CD4-positive, alpha-beta T cell treated with Interleukin-4 for 4 hours (primary cell): ENCODE measurements around the gene MAP3K12.

Experiments used
- DNase-seq: peaks from one replicate; pipeline ENCODE4 v3.0.0-alpha.2; 2020

The MAP3K12 gene

GRCh38 chr12:53506881-53507602 is 7.8 kb upstream of the MAP3K12 start, which contains the start of gene NPFF:
NPFF (minus strand) TSS chr12:53507484; CDS start chr12:53507474, 10 bp downstream.
- DNase-seq: no peak

DNA sequence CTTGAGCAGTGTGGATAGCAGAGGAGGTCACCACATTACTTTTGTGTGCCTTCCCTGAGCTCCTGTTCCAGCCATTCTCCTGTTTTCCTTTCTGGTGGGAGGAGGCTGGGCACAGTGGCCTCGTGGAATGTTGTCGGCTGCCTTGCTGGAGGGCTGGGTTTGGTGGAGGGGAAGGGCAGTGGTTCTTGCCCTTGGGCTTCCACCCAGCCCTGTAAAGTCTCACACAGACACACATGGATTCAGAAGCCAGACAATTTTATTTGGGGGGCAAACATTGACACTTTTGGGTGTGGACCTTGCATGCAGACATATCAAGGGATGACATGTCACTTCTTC is 7.2 kb upstream of the MAP3K12 start:
- no peak for DNase-seq

GRCh38 chr12:53505555-53506449 is 6.5 kb upstream of the MAP3K12 start:
- DNase-seq: no peak

- DNase-seq: no peak
These were observed 5.8 kb upstream of the MAP3K12 start for GRCh38 chr12:53505086-53505485.

GRCh38 chr12:53504004-53504920 is 5.0 kb upstream of the MAP3K12 start:
- DNase-seq: no peak

DNA sequence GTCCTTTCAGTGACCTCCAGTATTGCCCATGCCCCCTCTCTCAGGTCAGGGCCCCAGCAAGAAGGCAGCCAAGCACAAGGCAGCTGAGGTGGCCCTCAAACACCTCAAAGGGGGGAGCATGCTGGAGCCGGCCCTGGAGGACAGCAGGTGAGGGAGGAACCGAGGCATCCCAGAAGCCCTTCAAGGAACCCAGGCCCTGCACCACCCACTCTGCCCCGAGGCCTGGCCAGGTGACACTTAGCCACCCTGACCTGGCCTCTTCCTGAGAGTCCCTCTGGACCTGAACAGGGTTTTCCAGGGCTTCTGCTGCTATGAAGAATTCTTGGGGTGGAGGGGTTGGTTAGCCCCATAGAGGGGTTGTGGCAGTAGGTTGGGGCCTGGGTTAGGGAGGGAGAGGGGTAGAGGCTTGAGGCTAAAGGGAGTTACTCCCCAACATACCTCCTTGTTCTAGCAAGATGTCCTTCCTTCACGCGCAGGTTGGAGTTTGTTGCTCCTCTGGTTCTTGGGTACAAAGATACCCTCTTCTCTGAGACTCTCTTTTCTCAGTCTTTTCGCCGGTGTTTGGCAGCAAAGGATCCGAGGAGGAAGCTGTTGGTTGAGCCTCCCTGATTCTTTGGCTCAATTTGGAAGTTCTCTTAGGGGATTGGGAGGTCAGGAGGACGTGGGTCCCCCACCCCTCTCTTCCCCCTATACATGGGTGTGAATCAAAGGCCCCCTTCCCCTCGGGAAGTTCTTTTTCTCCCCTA is 3.9 kb upstream of the MAP3K12 start:
- no peak for DNase-seq

DNA sequence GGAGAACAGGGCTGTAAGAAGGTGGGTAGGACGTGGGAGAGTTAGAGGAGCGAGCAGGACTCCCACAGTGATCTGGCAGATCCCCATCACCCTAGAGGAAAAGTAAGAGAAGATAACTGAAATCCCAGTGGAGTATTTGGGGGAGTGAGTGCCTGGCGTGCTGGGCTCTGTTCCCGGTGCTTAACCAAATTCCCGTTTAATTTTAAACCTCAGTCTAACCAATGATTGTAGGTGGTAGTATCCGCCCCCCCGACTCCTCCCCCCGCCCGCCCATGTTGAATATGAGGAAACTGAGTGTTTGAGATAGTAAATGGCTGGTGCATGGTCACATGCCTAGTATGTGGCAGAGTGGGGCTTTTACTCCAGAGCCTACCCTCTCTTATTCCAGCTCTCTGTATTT is 3.1 kb upstream of the MAP3K12 start:
- no peak for DNase-seq

- no peak for DNase-seq
These were observed 2.4 kb upstream of the MAP3K12 start for GRCh38 chr12:53501615-53502181.

DNA sequence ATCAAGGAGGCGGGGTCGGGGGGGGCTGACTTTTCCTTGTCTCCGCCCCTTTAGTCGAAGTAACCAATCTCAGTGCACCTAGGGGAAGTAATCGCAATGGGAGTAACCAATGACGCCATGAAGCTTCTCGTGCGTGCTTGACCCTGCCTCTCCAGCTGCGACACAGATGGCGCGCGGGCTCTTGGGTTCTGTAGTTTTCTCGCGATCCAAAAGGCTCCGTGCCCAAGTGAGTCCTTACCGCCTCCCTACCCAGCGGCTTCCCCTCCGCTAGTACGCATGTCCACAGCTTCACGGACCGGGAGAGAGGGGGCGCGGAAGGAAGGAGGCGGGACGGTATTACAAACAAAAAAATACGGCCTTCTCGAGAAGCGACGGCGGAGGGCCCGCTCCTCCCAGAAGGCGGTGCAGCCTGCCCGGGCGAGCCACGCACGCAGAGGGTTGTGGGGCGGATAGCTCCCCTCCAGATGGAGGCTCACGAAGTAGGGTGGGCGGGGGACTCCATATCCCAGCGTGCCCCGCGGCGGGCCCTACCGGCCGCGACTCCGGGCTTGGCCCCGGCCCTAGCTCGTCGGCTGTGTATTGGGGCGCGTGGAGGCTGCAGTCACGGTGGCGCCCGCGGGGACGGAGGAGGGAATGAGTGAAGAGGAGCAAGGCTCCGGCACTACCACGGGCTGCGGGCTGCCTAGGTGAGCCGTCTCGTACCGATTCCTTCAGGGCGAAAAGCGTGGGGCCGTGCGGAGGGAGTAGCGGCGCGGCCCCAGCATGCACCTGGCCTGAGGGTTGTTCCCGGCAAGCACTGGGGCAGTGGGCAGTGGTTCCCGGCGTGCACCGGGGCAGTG is 1.7 kb upstream of the MAP3K12 start, which contains the start of gene TARBP2:
Gene TARBP2, plus strand, starts transcription at position 508 of the 839 bp plus-strand sequence. Its CDS starts 126 bp downstream, at position 634.
- DNase-seq: peak; percentile 99

DNA sequence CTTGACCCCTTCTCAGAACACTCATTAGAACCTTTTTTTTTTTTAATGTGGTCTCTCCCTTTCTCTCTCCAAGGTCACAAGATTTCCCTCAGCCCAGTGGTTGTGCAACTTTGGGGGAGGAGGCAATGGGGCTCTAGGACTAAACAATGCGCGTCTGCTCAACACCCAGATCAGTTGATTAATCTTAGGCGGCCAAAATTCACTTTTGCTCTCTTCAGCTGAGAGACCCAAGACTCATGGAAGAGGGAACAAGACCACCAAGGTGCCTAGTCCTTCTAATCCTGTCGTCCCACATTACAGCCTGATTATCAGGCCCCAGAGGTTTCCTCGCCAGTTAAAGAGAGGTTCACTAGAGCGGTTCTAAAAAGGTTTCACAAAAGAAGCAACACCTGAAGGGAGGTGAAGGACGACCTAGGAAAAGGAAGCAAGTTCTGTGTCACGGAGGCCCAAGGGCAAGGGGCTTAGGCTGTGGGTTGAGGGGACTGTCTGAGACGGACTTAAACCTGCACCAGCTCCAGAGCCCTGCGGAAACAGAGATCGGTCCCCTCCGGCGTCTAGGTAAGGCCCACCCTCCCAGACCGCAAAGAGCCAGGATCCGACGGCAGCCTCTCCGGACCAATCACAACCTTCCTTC is 1.0 kb upstream of the MAP3K12 start:
- DNase-seq: no peak

DNA sequence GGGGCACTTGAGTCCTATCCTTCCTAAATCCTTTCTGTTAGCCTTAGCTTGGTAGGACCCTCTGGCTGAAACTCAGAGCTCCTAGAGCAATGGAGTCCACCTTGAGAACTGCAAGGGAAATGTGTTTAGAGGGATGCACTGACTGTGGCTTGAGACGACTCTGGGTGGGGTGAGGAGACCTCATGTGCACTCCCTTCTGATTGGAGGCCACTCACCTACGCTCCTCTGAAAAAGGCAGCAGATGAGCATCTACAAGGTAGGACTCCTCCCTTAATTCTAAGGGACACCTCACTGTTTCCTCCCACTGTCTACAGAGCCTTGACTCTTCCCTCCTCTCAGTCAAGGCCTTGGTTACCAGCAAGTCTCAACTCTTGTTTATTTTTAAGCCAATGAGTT is 1.0 kb downstream of the MAP3K12 start:
- DNase-seq: no peak

- no peak for DNase-seq
These were observed 1.8 kb downstream of the MAP3K12 start for GRCh38 chr12:53497461-53497860.

- no peak for DNase-seq
These were observed 2.6 kb downstream of the MAP3K12 start for GRCh38 chr12:53496752-53497032.

DNA sequence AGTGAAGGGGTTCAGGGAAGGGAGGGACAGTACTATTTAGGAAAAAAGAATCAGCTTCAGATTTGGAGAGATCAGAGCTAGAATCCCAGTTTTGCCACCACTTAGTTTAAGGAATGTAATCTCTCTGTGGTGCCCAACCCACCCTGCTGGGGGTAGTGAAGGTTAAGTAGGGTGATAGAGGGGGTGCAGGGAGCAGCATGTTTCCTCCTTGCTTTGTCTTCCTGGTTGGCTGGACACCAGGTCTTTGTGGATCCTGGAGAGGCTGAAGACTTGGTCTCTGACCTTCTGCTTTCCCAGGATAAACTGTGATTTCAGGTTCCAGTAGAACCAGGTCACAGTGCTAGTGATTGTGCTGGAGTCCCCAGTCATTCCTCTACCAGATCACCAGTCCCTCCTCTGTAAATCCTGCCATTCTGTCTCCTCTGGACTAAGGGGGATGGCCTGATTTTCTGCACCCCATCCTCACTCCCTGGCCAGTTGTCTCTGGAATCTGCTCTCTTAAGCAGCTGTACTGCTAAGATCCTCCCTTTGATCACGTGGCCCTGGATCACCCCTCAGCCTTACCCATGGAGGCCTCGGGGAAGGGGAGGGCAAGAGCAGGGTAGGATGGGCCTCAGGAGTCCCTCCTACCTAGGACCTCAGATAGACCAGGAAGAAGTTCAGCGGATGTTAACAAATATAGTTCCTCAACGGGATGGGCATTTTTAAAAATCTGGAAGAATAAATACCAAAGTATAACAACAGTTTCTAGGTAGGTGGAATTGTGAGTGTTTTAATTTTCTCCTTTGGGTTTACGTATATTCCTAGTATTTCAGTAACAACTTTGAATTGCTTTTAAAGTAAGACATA is 3.1 kb downstream of the MAP3K12 start:
- DNase-seq: no peak

DNA sequence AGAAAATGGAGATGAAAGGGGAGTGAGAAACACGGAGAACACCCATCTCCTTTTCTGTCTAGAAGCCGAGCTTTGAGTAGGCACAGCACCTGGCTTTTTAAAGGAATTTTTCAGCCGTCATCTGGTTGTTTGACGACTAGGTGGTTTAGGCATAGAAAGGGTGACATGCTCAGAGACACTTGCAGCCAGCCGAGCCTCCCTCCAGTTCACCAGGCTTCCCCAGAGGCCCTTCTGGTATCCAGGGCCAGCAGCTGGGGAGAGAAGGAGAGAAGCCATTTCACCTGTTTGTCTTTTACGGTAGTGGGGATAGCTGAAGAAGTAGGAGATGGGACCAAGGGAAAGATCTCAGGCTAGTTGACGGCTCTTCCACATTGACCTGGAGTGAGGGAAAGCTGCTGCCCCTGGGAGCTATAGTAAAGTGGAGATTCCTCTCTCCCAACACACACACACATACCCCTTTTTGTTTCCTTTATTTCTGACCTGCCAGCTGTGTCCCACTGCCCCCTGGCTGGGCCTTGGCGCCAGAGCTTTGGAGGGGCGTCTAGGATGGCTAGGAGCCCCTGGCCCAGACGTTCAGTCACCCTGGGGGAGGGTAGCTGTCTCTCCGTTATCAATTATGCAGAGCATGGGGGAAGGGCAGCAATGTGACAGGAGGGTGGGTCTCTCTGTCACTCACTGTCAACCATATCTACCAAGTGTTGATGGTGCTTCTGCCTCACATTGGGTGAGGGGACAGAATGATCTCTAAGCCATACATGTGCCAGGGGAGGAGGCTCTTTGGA is 5.5 kb downstream of the MAP3K12 start:
- DNase-seq: no peak

- peak; percentile 83 for DNase-seq
These were observed 6.2 kb downstream of the MAP3K12 start for GRCh38 chr12:53492830-53493609.

GRCh38 chr12:53492188-53492587 is 7.1 kb downstream of the MAP3K12 start:
- no peak for DNase-seq
